Spinal cord (tissue), 10 donors: Measurements from ENCODE around the gene MPL. TPM values are rescaled to one million over a fixed set of nuclear protein-coding genes. Genes with fewer than 3 reads are reported as not detected.

Experiments used
- DNase-seq, 6 donors: peaks; one replicate each; pipeline versions ENCODE4 v3.0.0 to v3.0.0-alpha.2; 2013 to 2015; ENCODE audit warnings: low spot score in 6 of 6, low read depth in 4 of 6
- H3K27ac ChIP-seq: one replicate; pipeline ENCODE4 v1.5.1; 2013; ENCODE audit warnings: low read depth, low read length, control low read depth
- H3K27me3 ChIP-seq: one replicate; pipeline ENCODE4 v1.6.1; 2013; ENCODE audit warnings: low read length; ENCODE audit not compliant: control insufficient read depth, insufficient read depth
- H3K36me3 ChIP-seq: one replicate; pipeline ENCODE4 v1.6.1; 2013; ENCODE audit warnings: low read length; ENCODE audit not compliant: control insufficient read depth, insufficient read depth
- H3K4me1 ChIP-seq: one replicate; pipeline ENCODE4 v1.6.1; 2013; ENCODE audit warnings: low read length; ENCODE audit not compliant: control insufficient read depth, insufficient read depth
- H3K4me3 ChIP-seq: one replicate; pipeline ENCODE4 v1.5.1; 2013; ENCODE audit warnings: low read depth, low read length, control low read depth
- H3K9me3 ChIP-seq: one replicate; pipeline ENCODE4 v1.6.1; 2013; ENCODE audit warnings: low read length; ENCODE audit not compliant: control insufficient read depth, insufficient read depth
- WGBS: methylation state at CpG from one replicate; pipeline ENCODE4 v1.1.5; 2013; ENCODE audit warnings: missing lambda C conversion rate; ENCODE audit not compliant: insufficient coverage; 5-methylcytosine and 5-hydroxymethylcytosine counted together
- polyA plus RNA-seq, 2 donors: library from polyadenylated mRNA; unstranded; fragments of 120-200 nt; gene quantifications; one replicate each; pipeline ENCODE4 v1.2.1, GENCODE V29; 2013; ENCODE audit not compliant: insufficient read length in 2 of 2
- total RNA-seq, 2 donors: library from RNA; depleted of rRNA in 1 of 2; stranded (reverse); fragments of 120-200 nt in 1 of 2; fragments of >200 nt in 1 of 2; gene quantifications; one replicate each; pipeline versions ENCODE4 v1.2.3 to v1.2.4, GENCODE V29; 2013 to 2014
- donor health status: healthy.

Gene MPL
- total and polyA plus RNA-seq, 4 donors, result 0.11 to 1.2 (median 0.40) TPM

GRCh38 chr1:43305926-43306687 lies 31.5 kb upstream of the MPL start:
- H3K36me3 ChIP-seq, result no peaks in the 10 kb centered on the region
- peaks cover 18% of the 10 kb centered on the region for H3K4me1 ChIP-seq
- H3K4me3 ChIP-seq, result no peak overlapping the region
- 82% methylated on average over 6 of the region's 6 CpGs for WGBS
- H3K27me3 ChIP-seq, result no peaks in the 10 kb centered on the region
- no peaks in the 10 kb centered on the region for H3K9me3 ChIP-seq
- DNase-seq, result no peak
- no peak overlapping the region for H3K27ac ChIP-seq

- 90% methylated on average over 17 of the region's 17 CpGs for WGBS
- no peaks in the 10 kb centered on the region for H3K36me3 ChIP-seq
- H3K4me3 ChIP-seq, result no peak overlapping the region
- no peaks in the 10 kb centered on the region for H3K9me3 ChIP-seq
- peaks cover 18% of the 10 kb centered on the region for H3K4me1 ChIP-seq
- no peak overlapping the region for H3K27ac ChIP-seq
- no peaks in the 10 kb centered on the region for H3K27me3 ChIP-seq
- DNase-seq, result no peak
Measured at GRCh38 chr1:43306688-43307457, 30.7 kb upstream of the MPL start.

- no peak overlapping the region for H3K4me3 ChIP-seq
- H3K9me3 ChIP-seq, result no peaks in the 10 kb centered on the region
- H3K4me1 ChIP-seq, result peaks cover 18% of the 10 kb centered on the region
- 96% methylated on average over 5 of the region's 9 CpGs for WGBS
- H3K36me3 ChIP-seq, result no peaks in the 10 kb centered on the region
- no peak overlapping the region for H3K27ac ChIP-seq
- no peak for DNase-seq
- H3K27me3 ChIP-seq, result no peaks in the 10 kb centered on the region
Measured at GRCh38 chr1:43307458-43308158, 30.0 kb upstream of the MPL start.

GRCh38 chr1:43308635-43309404 lies 28.8 kb upstream of the MPL start:
- no peak for DNase-seq
- peaks cover 3% of the 10 kb centered on the region for H3K36me3 ChIP-seq
- H3K27me3 ChIP-seq, result no peaks in the 10 kb centered on the region
- peaks cover 12% of the 10 kb centered on the region for H3K4me1 ChIP-seq
- WGBS, result 91% methylated on average over 20 of the region's 20 CpGs
- no peak overlapping the region for H3K27ac ChIP-seq
- no peaks in the 10 kb centered on the region for H3K9me3 ChIP-seq
- no peak overlapping the region for H3K4me3 ChIP-seq

GRCh38 chr1:43309405-43310025 lies 28.1 kb upstream of the MPL start:
- no peak overlapping the region for H3K4me3 ChIP-seq
- H3K27ac ChIP-seq, result no peak overlapping the region
- peaks cover 6% of the 10 kb centered on the region for H3K4me1 ChIP-seq
- no peaks in the 10 kb centered on the region for H3K27me3 ChIP-seq
- peaks cover 3% of the 10 kb centered on the region for H3K36me3 ChIP-seq
- no peak for DNase-seq
- H3K9me3 ChIP-seq, result no peaks in the 10 kb centered on the region
- 96% methylated on average over 12 of the region's 13 CpGs for WGBS

- WGBS, result 95% methylated on average over 9 of the region's 9 CpGs
- Histone ChIP-seq H3K36me3 (peaks cover 3% of the 10 kb centered on the region), H3K9me3 (no peaks in the 10 kb centered on the region), H3K4me3 (no peak overlapping the region), H3K4me1 (peaks cover 13% of the 10 kb centered on the region), H3K27me3 (no peaks in the 10 kb centered on the region), H3K27ac (no peak overlapping the region)
- no peak for DNase-seq
Measured at GRCh38 chr1:43311521-43311920, 26.1 kb upstream of the MPL start.

GRCh38 chr1:43312212-43312623 lies 25.4 kb upstream of the MPL start:
- H3K27ac ChIP-seq, result no peak overlapping the region
- no peaks in the 10 kb centered on the region for H3K9me3 ChIP-seq
- H3K4me1 ChIP-seq, result peaks cover 10% of the 10 kb centered on the region
- no peak overlapping the region for H3K4me3 ChIP-seq
- DNase-seq, result no peak
- H3K36me3 ChIP-seq, result peaks cover 3% of the 10 kb centered on the region
- H3K27me3 ChIP-seq, result no peaks in the 10 kb centered on the region
- 90% methylated on average over 19 of the region's 19 CpGs for WGBS

- no peaks in the 10 kb centered on the region for H3K9me3 ChIP-seq
- no peak for DNase-seq
- H3K27me3 ChIP-seq, result no peaks in the 10 kb centered on the region
- H3K4me1 ChIP-seq, result peaks cover 12% of the 10 kb centered on the region
- H3K27ac ChIP-seq, result no peak overlapping the region
- 91% methylated on average over 23 of the region's 24 CpGs for WGBS
- no peak overlapping the region for H3K4me3 ChIP-seq
- peaks cover 3% of the 10 kb centered on the region for H3K36me3 ChIP-seq
Measured at GRCh38 chr1:43312663-43313515, 24.7 kb upstream of the MPL start.
